A549 (cell line): ENCODE results near the gene SLC2A1. TPM values are rescaled to one million over a fixed set of nuclear protein-coding genes. Genes with fewer than 3 reads are reported as not detected.
A peak's percentile ranks its signal among the peaks of the same experiment; 100 is the strongest.

ENCODE experiments used
- ATAC-seq, 2 experiments: fragments of 200-7000 bp in 1 of 2; fragments of >200 bp in 1 of 2; cut with Nextera tagmentation in 1 of 2; cut with Tn5 transposase in 1 of 2; 3 replicates each; pipeline versions ENCODE4 v1.8.0 to v1.9.1; 2018 to 2020; ENCODE audit warnings: mild to moderate bottlenecking in 1 of 2, moderate library complexity in 1 of 2
- CTCF ChIA-PET: fragments of 300-600 bp; sonication (Branson Sonifier 250); formaldehyde crosslinking; extraction: SDS; loops from one replicate; lab custom pipeline; 2021; ENCODE audit warnings: antibody characterized with exemption, inconsistent platforms; lab: Yijun Ruan, JAX
- POLR2A ChIA-PET: fragments of 350-600 bp; formaldehyde crosslinking; extraction: SDS; loops from one replicate; lab custom pipeline; 2021; ENCODE audit warnings: antibody characterized with exemption, inconsistent platforms; lab: Yijun Ruan, JAX
- DNase-seq, 2 experiments: peaks; one replicate each; pipeline versions ENCODE4 v3.0.0 to v3.0.0-alpha.2; 2011 to 2016; ENCODE audit warnings: low read depth in 1 of 2, low spot score in 1 of 2
- FAIRE-seq: peaks from 2 replicates; lab custom pipeline; 2011; peaks lifted over from hg19 to GRCh38; lab: Jason Lieb, UNC
- H3K27ac ChIP-seq, 2 experiments: fragments of >200 bp; sonication (Bioruptor Twin); formaldehyde crosslinking; 3 replicates each; pipeline ENCODE4 v1.5.1; 2016 to 2017
- H3K4me1 ChIP-seq: fragments of >200 bp; sonication (Bioruptor Twin); formaldehyde crosslinking; 3 replicates; pipeline ENCODE4 v1.6.1; 2016
- H3K4me2 ChIP-seq: fragments of >200 bp; sonication (Bioruptor Twin); formaldehyde crosslinking; 3 replicates; pipeline ENCODE4 v1.6.1; 2016
- H3K4me3 ChIP-seq: fragments of >200 bp; sonication (Bioruptor Twin); formaldehyde crosslinking; 3 replicates; pipeline ENCODE4 v1.5.1; 2016
- H3K9me3 ChIP-seq: fragments of >200 bp; sonication (Bioruptor Twin); formaldehyde crosslinking; 3 replicates; pipeline ENCODE4 v1.6.1; 2016
- CBX2 ChIP-seq: fragments of 200-600 bp; sonication (generic); IDR thresholded peaks from 2 replicates; pipeline ENCODE4 v1.6.1; 2016; ENCODE audit warnings: low read depth, mild to moderate bottlenecking, borderline replicate concordance
- EHF ChIP-seq: fragments of 250-450 bp; sonication (Bioruptor Pico); IDR thresholded peaks from 2 replicates; pipeline ENCODE4 v1.5.0; 2020; ENCODE audit warnings: mild to moderate bottlenecking
- ESRRA ChIP-seq: fragments of 150-350 bp; IDR thresholded peaks from 2 replicates; pipeline ENCODE4 v1.6.1; 2014; ENCODE audit warnings: mild to moderate bottlenecking, low read length, borderline replicate concordance
- GATA3 ChIP-seq: IDR thresholded peaks from 2 replicates; pipeline ENCODE4 v1.6.1; 2012; ENCODE audit warnings: borderline replicate concordance
- HDAC2 ChIP-seq: fragments of 200-600 bp; sonication (generic); IDR thresholded peaks from 2 replicates; pipeline ENCODE4 v1.6.1; 2016
- JUNB ChIP-seq: fragments of >200 bp; sonication (Bioruptor Twin); formaldehyde crosslinking; IDR thresholded peaks from 2 replicates; pipeline ENCODE4 v1.6.1; 2016
- KDM1A ChIP-seq: fragments of 200-600 bp; sonication (generic); IDR thresholded peaks from 2 replicates; pipeline ENCODE4 v1.6.1; 2016; ENCODE audit warnings: low read depth, mild to moderate bottlenecking
- MAZ ChIP-seq: fragments of 150-350 bp; IDR thresholded peaks from 2 replicates; pipeline ENCODE4 v1.6.1; 2014; ENCODE audit warnings: antibody characterized with exemption, low read depth, low read length, borderline replicate concordance
- MYC ChIP-seq: IDR thresholded peaks from 2 replicates; pipeline ENCODE4 v1.6.1; 2012; ENCODE audit warnings: mild to moderate bottlenecking, inconsistent platforms, low read length, improper control_type of control experiment, borderline replicate concordance
- NR3C1 ChIP-seq: fragments of >200 bp; sonication (Bioruptor Twin); formaldehyde crosslinking; IDR thresholded peaks from 3 replicates; pipeline ENCODE4 v1.6.1; 2017
- RFX5 ChIP-seq: fragments of 450-650 bp; IDR thresholded peaks from 2 replicates; pipeline ENCODE4 v1.7.1; 2014; ENCODE audit warnings: antibody characterized with exemption, mild to moderate bottlenecking, moderate library complexity
- RNF2 ChIP-seq: fragments of 200-600 bp; sonication (generic); IDR thresholded peaks from 2 replicates; pipeline ENCODE4 v1.6.1; 2016; ENCODE audit warnings: low read depth, mild to moderate bottlenecking, antibody characterized with exemption, moderate library complexity, borderline replicate concordance
- TP53 ChIP-seq: fragments of 250-450 bp; sonication (Bioruptor Pico); IDR thresholded peaks from 2 replicates; pipeline ENCODE4 v1.5.0; 2021; ENCODE audit warnings: mild to moderate bottlenecking, moderate library complexity
- ZFP36 ChIP-seq: fragments of 450-650 bp; IDR thresholded peaks from 2 replicates; pipeline ENCODE4 v1.6.1; 2014; ENCODE audit warnings: borderline replicate concordance; ENCODE audit not compliant: partially characterized antibody
- ZNF302 ChIP-seq: fragments of 250-450 bp; sonication (Bioruptor Pico); IDR thresholded peaks from 2 replicates; pipeline ENCODE4 v1.9.0; 2021; ENCODE audit warnings: inconsistent platforms, mild to moderate bottlenecking, moderate library complexity
- ZSCAN20 ChIP-seq: fragments of 250-450 bp; sonication (Bioruptor Pico); IDR thresholded peaks from 2 replicates; pipeline ENCODE4 v1.8.0; 2022; ENCODE audit warnings: mild to moderate bottlenecking, moderate library complexity
- WGBS: methylation state at CpG from one replicate; pipeline ENCODE4 v1.1.6; 2017; ENCODE audit errors: missing lambda C conversion rate; 5-methylcytosine and 5-hydroxymethylcytosine counted together
- polyA plus RNA-seq, 4 experiments: library from polyadenylated mRNA; depleted of rRNA in 3 of 4; stranded (reverse); fragments of >200 nt; fragmentation: RNase III in 1 of 4; extraction: RNeasy Plus Mini Kit Qiagen cat#74134 plus additional on column Dnase treatment in 1 of 4; gene quantifications; 2 replicates in 3 of 4; 3 replicates in 1 of 4; pipeline ENCODE4 v1.2.3, GENCODE V29; 2011 to 2017
- TF ChIP-seq, protein P1 (sequence below): IDR thresholded peaks from 2 replicates; pipeline ENCODE4 v1.6.1; 2012
- TF ChIP-seq, protein P2 (sequence below): fragments of 450-650 bp; IDR thresholded peaks from 2 replicates; pipeline ENCODE4 v1.6.1; 2014; ENCODE audit warnings: antibody characterized with exemption

SLC2A1 gene
- polyA plus RNA-seq, 2 of the 4 experiments (the other 2 are of a cell fraction), result 106 to 124 TPM

GRCh38 chr1:42950116-42950481 is 8.6 kb downstream of the SLC2A1 start:
- WGBS, result 64% methylated on average over 5 of the region's 5 CpGs
- TF ChIP-seq RNF2 (no peak), GATA3 (no peak), ZSCAN20 (no peak), TP53 (CRISPR knock-in tag) (no peak), NR3C1 (no peak), RFX5 (no peak), HDAC2 (no peak), ZNF302 (CRISPR knock-in tag) (no peak), KDM1A (no peak)
- no peak overlapping the region for H3K4me3 ChIP-seq
- H3K27ac ChIP-seq, result peak overlapping the region; percentile 68 to 91; a peak in 5 of 6 replicates
- H3K9me3 ChIP-seq, result no peaks in the 10 kb centered on the region
- peaks cover 98% of the 10 kb centered on the region for H3K4me1 ChIP-seq
- ChIA-PET CTCF (interaction anchor here (1.0 to 2.0 kb wide), 4 partner anchors 8 to 27 kb away, joined by 3 to 4 read pairs (median 4); no protein-coding TSS in a partner anchor), POLR2A (interaction anchor here (1.4 kb wide), 1 partner anchor 9 kb away, joined by 3 read pairs; no protein-coding TSS in a partner anchor)
- FAIRE-seq (no peak), ATAC-seq (no peak), DNase-seq (no peak)
- H3K4me2 ChIP-seq, result peak overlapping the region; percentile 62

DNA sequence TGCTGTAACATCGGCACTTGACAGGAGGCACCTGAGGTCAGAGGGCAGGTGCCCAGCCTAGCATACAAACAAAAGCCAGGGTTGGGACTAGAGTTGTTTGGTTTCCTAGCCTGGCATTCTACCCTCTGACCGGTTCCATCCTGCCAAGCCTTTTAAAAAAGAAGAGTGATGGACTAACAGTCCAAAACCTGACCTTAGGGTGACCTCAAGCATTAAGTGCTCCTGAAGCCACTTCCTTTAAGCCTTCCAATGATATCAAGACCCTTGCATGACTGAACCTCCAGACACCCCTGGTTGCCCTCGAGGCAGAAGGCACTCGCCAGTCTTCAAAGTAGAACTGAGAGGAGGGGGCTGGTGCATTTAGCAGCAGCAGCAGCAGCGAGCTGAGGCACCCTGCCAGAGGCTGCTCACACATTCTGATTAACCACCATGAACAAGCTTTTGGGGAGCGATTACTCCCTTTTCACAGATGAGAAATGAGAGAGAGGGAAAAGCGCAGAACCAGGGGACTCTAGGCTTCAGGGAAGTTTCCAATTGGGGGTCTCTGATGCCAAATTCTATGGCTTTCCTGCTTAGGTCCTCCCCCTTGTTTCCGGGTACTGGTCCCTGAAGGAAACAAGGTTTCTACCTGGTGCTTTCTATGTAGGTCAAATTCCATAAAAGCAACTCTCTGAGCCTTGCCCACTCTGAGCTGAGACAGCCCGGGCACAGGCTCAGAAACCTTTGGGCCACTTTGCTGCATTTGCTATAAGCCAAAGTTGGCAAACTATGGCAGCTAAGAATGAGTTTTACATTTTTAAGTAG is 9.2 kb downstream of the SLC2A1 start:
- TF ChIP-seq, protein P1, sequence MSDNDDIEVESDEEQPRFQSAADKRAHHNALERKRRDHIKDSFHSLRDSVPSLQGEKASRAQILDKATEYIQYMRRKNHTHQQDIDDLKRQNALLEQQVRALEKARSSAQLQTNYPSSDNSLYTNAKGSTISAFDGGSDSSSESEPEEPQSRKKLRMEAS, result 0 out of 2 replicates have a peak, but pooled peaks have one; percentile 20
- TF ChIP-seq RFX5 (no peak), MYC (no peak)
- ChIA-PET CTCF (interaction anchor here (1.0 to 5.7 kb wide), 6 partner anchors 8 to 124 kb away, joined by 3 to 38 read pairs (median 4); no protein-coding TSS in a partner anchor), POLR2A (interaction anchor here (1.4 kb wide), 1 partner anchor 10 kb away, joined by 3 read pairs; no protein-coding TSS in a partner anchor)
- Histone ChIP-seq H3K27ac (peak overlapping the region; percentile 68 to 91), H3K4me3 (no peak overlapping the region), H3K4me1 (peaks cover 98% of the 10 kb centered on the region), H3K4me2 (peak overlapping the region; percentile 62), H3K9me3 (no peaks in the 10 kb centered on the region)
- ATAC-seq (peak in 1 of 2 experiments; percentile 8; a peak in 1 of 6 replicates), FAIRE-seq (no peak), DNase-seq (no peak)
- 50% methylated on average over 8 of the region's 9 CpGs for WGBS

GRCh38 chr1:42947965-42948732 is 10.5 kb downstream of the SLC2A1 start:
- FAIRE-seq, result no peak
- no peaks in the 10 kb centered on the region for H3K9me3 ChIP-seq
- ChIA-PET POLR2A (interaction anchor here (0.7 kb wide), 1 partner anchor 7 kb away, joined by 3 read pairs; no protein-coding TSS in a partner anchor), CTCF (interaction anchor here (1.3 to 5.7 kb wide), 2 partner anchors 26 to 125 kb away, joined by 4 to 38 read pairs; no protein-coding TSS in a partner anchor)
- no peak for DNase-seq
- no peak for ATAC-seq
- H3K27ac ChIP-seq, result peak overlapping the region; percentile 62 to 91; a peak in 5 of 6 replicates
- H3K4me1 ChIP-seq, result peaks cover 98% of the 10 kb centered on the region
- H3K4me3 ChIP-seq, result no peak overlapping the region
- 95% methylated on average over 9 of the region's 13 CpGs for whole genome bisulfite sequencing
- no peak for TF ChIP-seq JUNB
- TF ChIP-seq RNF2, result no peak
- no peak for TF ChIP-seq MAZ
- TF ChIP-seq, protein P2, sequence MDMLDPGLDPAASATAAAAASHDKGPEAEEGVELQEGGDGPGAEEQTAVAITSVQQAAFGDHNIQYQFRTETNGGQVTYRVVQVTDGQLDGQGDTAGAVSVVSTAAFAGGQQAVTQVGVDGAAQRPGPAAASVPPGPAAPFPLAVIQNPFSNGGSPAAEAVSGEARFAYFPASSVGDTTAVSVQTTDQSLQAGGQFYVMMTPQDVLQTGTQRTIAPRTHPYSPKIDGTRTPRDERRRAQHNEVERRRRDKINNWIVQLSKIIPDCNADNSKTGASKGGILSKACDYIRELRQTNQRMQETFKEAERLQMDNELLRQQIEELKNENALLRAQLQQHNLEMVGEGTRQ, result no peak
- TF ChIP-seq EHF (CRISPR knock-in tag), result no peak
- no peak for TF ChIP-seq CBX2
- TF ChIP-seq ZFP36, result no peak
- no peak for TF ChIP-seq ESRRA
- no peak for TF ChIP-seq GATA3
- H3K4me2 ChIP-seq, result 0 out of 3 replicates have a peak overlapping the region, but pooled peaks have one; percentile 21
